Skeletal muscle tissue (tissue), 4 donors: ENCODE results near the gene EPHA7. TPM values are rescaled to one million over a fixed set of nuclear protein-coding genes. Genes with fewer than 3 reads are reported as not detected.

Experiments used
- H3K27ac ChIP-seq: one replicate; pipeline ENCODE4 v1.7.0; 2013; ENCODE audit warnings: mild to moderate bottlenecking, low read depth, low read length, inconsistent platforms
- H3K27me3 ChIP-seq, 3 donors: one replicate each; pipeline ENCODE4 v1.7.0; 2013; ENCODE audit warnings: low read length in 3 of 3; ENCODE audit not compliant: control insufficient read depth in 3 of 3, insufficient read depth in 3 of 3
- H3K36me3 ChIP-seq, 3 donors: one replicate each; pipeline ENCODE4 v1.7.0; 2013; ENCODE audit warnings: low read length in 3 of 3; ENCODE audit not compliant: control insufficient read depth in 3 of 3, insufficient read depth in 3 of 3
- H3K4me1 ChIP-seq, 3 donors: one replicate each; pipeline ENCODE4 v1.7.0; 2013; ENCODE audit warnings: low read length in 3 of 3, mild to moderate bottlenecking in 3 of 3; ENCODE audit not compliant: control insufficient read depth in 3 of 3, insufficient read depth in 3 of 3
- H3K4me3 ChIP-seq, 3 donors: one replicate each; pipeline ENCODE4 v1.7.0; 2013; ENCODE audit warnings: low read length in 3 of 3
- H3K9ac ChIP-seq, 3 donors: one replicate each; pipeline ENCODE4 v1.7.0; 2013; ENCODE audit warnings: low read length in 3 of 3, mild to moderate bottlenecking in 3 of 3, moderate library complexity in 2 of 3, low read depth in 1 of 3
- H3K9me3 ChIP-seq, 3 donors: one replicate each; pipeline ENCODE4 v1.7.0; 2013; ENCODE audit warnings: low read length in 3 of 3; ENCODE audit not compliant: control insufficient read depth in 3 of 3
- total RNA-seq: library from RNA; depleted of rRNA; stranded (reverse); fragments of >200 nt; gene quantifications from one replicate; pipeline ENCODE4 v1.2.3, GENCODE V29; 2014
- donor health status: Osteomylitis.

Gene EPHA7
- total RNA-seq, 1 donor from 2014 or later: 8.4 TPM

DNA sequence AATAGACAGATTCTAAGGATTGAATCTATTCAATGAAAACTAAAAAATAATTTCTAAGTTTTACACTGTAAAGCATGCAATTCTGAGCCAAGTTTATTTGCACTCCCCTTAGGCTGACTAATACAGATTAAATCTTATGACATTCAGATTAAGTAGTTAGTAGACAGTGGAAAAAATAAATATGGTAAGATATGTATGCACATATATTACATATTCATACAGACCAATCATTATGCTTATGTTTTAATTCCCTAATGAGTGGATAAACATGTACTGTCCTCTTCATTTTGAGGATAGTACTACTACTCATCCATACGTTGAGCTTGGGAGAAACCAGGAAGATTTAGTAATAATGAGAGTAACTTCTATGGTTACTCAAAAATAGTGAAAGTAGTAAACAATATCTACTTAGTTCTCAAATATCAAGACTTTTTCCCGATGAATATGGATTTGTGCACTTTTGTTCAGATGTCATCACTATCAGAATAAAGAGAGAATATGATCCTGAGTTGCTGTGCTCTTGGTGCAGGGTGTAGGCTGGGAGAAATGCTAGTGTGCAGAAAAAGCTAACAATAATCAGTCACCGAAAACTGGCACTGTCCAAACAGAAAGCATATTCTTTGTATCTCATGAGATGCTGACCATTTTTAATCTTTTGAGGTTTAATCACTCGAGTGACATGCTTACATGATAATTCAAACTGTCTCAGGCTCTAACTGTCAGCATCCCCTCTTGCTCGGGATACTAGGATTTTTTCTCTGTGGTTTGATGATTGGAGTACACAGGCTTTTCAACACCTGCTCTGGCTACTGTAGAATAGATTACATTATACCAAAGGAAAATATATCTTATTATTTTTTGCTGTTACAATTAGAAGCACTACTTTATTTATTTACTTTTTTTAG lies 111.6 kb downstream of the EPHA7 start:
- Histone ChIP-seq H3K9ac (no peak overlapping the region), H3K4me3 (no peak overlapping the region), H3K27ac (no peak overlapping the region), H3K9me3 (no peaks in the 10 kb centered on the region), H3K27me3 (no peaks in the 10 kb centered on the region), H3K36me3 (no peaks in the 10 kb centered on the region), H3K4me1 (no peaks in the 10 kb centered on the region)

DNA sequence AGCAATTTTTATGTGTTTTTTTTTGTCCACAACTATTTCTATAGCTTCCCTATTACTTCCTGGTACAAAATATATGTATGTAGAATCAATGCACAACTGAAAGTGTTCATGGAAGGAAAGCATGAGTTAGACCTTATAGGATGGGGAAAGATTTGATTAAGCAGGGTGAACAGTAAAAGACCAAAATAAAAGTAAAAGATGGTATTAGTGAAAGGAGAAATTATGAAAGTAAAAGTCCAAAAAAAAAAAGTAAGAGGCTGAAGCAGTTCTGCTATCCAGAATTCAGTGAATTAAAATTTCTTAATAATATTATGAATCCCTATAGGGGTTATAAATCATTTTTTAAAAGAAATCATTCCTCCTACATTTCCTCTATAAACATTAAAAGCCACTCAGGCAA lies 114.3 kb downstream of the EPHA7 start:
- Histone ChIP-seq H3K9ac (no peak overlapping the region), H3K27ac (no peak overlapping the region), H3K9me3 (no peaks in the 10 kb centered on the region), H3K36me3 (no peaks in the 10 kb centered on the region), H3K4me1 (no peaks in the 10 kb centered on the region), H3K4me3 (no peak overlapping the region), H3K27me3 (no peaks in the 10 kb centered on the region)

DNA sequence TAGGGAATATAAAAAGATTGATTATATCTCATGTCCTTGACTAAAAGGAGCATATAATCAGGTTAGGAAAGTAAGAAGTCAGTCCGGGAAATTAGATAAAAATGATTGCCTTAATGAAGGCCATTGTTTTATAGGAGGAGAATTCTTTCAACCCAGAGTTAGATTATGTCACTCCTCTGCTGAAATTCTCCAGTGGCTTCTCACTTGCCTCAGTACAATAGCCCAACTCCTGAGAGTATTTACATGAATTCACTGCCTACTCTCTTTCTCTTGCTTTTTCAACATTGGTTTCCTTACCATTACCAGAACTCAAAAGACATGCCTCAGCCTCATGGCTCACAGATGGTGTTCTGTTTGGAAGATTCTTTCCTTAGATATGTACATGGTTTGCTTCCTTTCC lies 114.9 kb downstream of the EPHA7 start:
- Histone ChIP-seq H3K9me3 (no peaks in the 10 kb centered on the region), H3K9ac (no peak overlapping the region), H3K27ac (no peak overlapping the region), H3K4me3 (no peak overlapping the region), H3K27me3 (no peaks in the 10 kb centered on the region), H3K36me3 (no peaks in the 10 kb centered on the region), H3K4me1 (no peaks in the 10 kb centered on the region)

- Histone ChIP-seq H3K27me3 (no peaks in the 10 kb centered on the region), H3K4me1 (no peaks in the 10 kb centered on the region), H3K9ac (no peak overlapping the region), H3K4me3 (no peak overlapping the region), H3K36me3 (no peaks in the 10 kb centered on the region), H3K9me3 (no peaks in the 10 kb centered on the region), H3K27ac (no peak overlapping the region)
Measured at GRCh38 chr6:93300661-93301060, 118.7 kb downstream of the EPHA7 start.

DNA sequence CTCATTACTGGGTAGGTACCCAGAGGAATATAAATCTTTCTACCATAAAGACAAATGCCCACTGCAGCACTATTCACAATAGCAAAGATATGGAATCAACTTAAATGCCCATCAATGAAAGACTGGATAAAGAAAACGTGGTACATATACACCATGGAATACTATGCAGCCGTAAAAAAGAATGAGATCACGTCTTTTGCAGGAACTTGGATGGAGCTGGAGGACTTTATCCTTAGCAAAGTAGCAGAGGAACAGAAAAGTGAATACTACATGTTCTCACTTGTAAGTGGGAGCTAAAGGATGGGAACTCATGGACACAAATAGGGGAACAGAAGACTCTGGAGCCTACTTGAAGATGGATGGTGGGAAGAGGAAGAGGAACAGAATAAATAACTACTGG lies 119.7 kb downstream of the EPHA7 start:
- no peaks in the 10 kb centered on the region for H3K4me1 ChIP-seq
- no peaks in the 10 kb centered on the region for H3K9me3 ChIP-seq
- H3K4me3 ChIP-seq: no peak overlapping the region
- H3K9ac ChIP-seq: no peak overlapping the region
- H3K27ac ChIP-seq: no peak overlapping the region
- no peaks in the 10 kb centered on the region for H3K27me3 ChIP-seq
- no peaks in the 10 kb centered on the region for H3K36me3 ChIP-seq

GRCh38 chr6:93295631-93296030 lies 123.7 kb downstream of the EPHA7 start:
- H3K36me3 ChIP-seq: no peaks in the 10 kb centered on the region
- no peaks in the 10 kb centered on the region for H3K9me3 ChIP-seq
- H3K4me1 ChIP-seq: no peaks in the 10 kb centered on the region
- H3K27ac ChIP-seq: no peak overlapping the region
- no peak overlapping the region for H3K9ac ChIP-seq
- H3K4me3 ChIP-seq: no peak overlapping the region
- no peaks in the 10 kb centered on the region for H3K27me3 ChIP-seq

DNA sequence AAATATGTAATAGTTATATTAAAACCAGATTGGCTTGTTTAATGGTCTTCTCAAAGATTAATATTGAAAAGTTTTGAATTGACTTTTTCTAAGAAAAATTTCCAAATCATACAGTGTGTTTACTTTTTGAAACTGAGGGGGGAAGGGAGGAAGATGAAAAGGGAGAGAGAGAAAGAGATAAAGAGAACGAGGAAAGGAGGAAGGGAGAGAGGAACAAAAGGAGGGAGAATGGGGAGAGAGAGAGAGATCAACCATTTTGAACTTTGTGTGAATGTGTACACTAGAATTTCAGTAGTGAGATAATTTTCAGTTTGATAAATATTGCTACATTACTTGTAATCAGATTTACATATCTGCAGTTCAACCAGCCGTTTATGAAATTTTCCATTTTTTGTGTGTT lies 124.5 kb downstream of the EPHA7 start:
- Histone ChIP-seq H3K36me3 (no peaks in the 10 kb centered on the region), H3K9me3 (no peaks in the 10 kb centered on the region), H3K4me1 (no peaks in the 10 kb centered on the region), H3K27ac (no peak overlapping the region), H3K9ac (no peak overlapping the region), H3K27me3 (no peaks in the 10 kb centered on the region), H3K4me3 (no peak overlapping the region)

GRCh38 chr6:93293872-93294271 lies 125.5 kb downstream of the EPHA7 start:
- Histone ChIP-seq H3K27ac (no peak overlapping the region), H3K9me3 (no peaks in the 10 kb centered on the region), H3K4me1 (no peaks in the 10 kb centered on the region), H3K27me3 (no peaks in the 10 kb centered on the region), H3K36me3 (no peaks in the 10 kb centered on the region), H3K9ac (no peak overlapping the region), H3K4me3 (no peak overlapping the region)

DNA sequence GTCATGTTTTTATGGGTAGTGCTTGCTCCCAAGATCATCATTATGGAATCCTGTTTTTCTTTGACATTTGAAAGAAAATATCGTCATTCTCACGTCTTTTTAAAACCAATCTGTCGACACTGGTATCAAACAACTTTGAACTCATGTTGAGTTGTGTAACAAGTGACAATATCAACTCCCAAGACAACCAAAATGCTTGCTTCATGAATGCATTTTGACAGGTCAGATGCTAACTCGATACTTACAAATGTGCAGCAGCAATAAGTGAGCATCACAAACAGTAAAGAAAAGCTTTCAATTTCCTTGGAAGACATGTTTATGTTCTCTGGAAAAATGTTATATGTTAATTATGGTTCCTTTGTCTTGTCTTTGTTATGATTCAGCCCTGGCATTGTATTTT lies 125.9 kb downstream of the EPHA7 start:
- H3K27me3 ChIP-seq: no peaks in the 10 kb centered on the region
- H3K4me3 ChIP-seq: no peak overlapping the region
- H3K4me1 ChIP-seq: no peaks in the 10 kb centered on the region
- H3K27ac ChIP-seq: no peak overlapping the region
- no peaks in the 10 kb centered on the region for H3K9me3 ChIP-seq
- H3K36me3 ChIP-seq: no peaks in the 10 kb centered on the region
- H3K9ac ChIP-seq: no peak overlapping the region

DNA sequence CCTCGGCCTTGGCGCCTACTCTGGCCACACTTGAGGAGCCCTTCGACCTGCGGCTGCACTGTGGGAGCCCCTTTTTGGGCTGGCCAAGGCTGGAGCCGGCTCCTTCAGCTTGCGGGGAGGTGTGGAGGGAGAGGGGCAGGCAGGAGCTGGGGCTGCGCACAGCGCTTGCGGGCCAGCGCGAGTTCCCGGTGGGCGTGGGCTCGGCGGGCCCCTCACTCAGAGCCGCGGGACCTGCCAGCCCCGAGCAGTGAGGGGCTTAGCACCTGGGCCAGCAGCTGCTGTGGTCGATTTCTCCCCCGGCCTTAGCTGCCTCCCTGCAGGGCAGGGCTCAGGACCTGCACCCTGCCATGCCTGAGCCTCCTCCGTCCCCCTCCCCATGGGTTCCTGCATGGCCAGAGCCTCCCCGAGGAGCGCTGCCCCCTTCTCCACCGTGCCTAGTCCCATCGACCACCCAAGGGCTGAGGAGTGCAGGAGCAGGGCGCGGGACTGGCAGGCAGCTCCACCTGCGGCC lies 136.8 kb downstream of the EPHA7 start:
- no peaks in the 10 kb centered on the region for H3K9me3 ChIP-seq
- no peaks in the 10 kb centered on the region for H3K36me3 ChIP-seq
- H3K27me3 ChIP-seq: no peaks in the 10 kb centered on the region
- no peaks in the 10 kb centered on the region for H3K4me1 ChIP-seq
- H3K27ac ChIP-seq: no peak overlapping the region
- H3K4me3 ChIP-seq: no peak overlapping the region
- H3K9ac ChIP-seq: no peak overlapping the region
